ENCODE results near the gene MTIF3. TPM values are rescaled to one million over a fixed set of nuclear protein-coding genes. Genes with fewer than 3 reads are reported as not detected.
"Not testable (repeated sequence)": the region's sequence is repeated elsewhere in the genome, so short reads cannot be mapped to it uniquely, and the experiment has no call there.

Gene MTIF3
- total RNA-seq, 2 donors from 2014 or later, result 58.9 to 62.7 TPM

DNA sequence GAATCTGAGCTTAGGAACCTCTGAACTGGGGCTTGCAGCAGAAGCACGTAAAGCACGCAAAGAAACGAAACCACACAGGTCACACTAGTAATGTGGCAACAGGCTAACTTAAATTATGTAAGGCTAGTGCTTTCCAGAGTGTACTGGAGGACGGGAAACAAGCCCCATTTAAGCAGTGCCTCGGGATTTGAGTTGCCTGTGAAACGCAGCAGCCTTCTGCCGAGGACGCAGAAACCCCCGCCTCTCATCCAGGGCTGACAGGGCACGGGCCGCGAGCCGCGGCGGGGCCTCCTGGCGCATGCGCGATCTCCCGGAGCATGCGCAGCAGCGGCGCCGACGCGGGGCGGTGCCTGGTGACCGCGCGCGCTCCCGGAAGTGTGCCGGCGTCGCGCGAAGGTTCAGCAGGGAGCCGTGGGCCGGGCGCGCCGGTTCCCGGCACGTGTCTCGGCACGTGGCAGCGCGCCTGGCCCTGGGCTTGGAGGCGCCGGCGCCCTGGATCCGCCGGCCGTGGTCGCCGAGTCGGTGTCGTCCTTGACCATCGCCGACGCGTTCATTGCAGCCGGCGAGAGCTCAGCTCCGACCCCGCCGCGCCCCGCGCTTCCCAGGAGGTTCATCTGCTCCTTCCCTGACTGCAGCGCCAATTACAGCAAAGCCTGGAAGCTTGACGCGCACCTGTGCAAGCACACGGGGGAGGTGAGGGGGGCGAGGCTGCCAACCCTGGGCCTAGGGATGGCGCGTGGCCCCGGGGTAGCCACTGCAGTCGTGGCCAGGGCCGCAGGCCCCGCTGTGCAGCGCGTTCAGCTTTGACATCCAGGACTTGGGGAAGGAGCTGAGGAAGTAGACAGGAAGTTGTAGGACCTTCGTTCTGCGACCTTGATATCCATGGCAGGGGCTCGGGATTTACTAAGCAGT, 25.9 kb downstream of the MTIF3 start, which contains the start of gene GTF3A:
Gene GTF3A, plus strand, starts transcription at position 374 of the 912 bp plus-strand sequence.
- ATAC-seq (peak; percentile 82), DNase-seq (peak; percentile 76 to 85)
- intact Hi-C loops (cut with DNase I, micrococcal nuclease), result no loop called here

DNA sequence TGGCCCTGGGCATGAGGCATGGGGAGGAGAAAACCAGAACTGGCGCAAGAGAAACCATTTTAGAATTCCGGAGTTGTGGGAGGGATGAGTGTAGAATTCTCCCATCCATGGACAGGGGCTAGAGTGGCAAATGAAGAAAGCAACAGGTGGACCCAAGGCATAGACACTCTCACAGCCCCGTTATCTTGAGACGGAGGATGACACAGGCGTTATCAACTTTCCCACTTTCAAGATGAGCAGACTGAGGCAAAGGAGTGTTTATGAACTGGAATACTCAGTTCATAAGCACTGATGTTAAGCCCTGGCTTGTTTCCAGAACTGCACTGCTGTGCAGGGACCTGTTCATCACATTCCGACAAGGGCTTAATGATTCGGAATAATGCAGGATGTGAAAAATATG, 27.0 kb downstream of the MTIF3 start:
- intact Hi-C loops (cut with DNase I, micrococcal nuclease), result no loop called here
- no peak for ATAC-seq
- no peak for DNase-seq

- no peak for DNase-seq
- ATAC-seq, result no peak
- intact Hi-C loops (cut with DNase I, micrococcal nuclease), result no loop called here
Observed at GRCh38 chr13:27421101-27421871, 29.1 kb downstream of the MTIF3 start.

DNA sequence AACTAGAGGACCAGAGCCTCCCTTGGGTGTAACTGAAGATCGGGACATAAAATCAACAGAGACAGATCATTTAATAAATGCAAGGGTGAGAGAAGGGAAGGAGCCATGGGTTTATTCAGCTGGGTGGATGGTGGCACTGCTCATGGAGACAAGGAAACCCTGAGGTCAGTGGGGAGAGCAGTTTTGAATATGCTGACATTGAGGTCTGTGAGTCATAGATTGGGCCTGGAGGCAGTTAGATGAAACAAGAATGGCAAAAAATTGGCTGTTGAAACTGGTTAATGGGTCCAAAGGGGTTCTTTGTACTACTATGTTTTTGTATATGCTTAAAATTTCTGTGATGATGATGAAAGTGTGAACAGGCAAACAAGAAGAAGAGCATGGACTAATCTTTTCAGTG, 31.0 kb downstream of the MTIF3 start:
- no peak for DNase-seq
- ATAC-seq, result no peak
- intact Hi-C loops (cut with DNase I, micrococcal nuclease), result no loop called here

DNA sequence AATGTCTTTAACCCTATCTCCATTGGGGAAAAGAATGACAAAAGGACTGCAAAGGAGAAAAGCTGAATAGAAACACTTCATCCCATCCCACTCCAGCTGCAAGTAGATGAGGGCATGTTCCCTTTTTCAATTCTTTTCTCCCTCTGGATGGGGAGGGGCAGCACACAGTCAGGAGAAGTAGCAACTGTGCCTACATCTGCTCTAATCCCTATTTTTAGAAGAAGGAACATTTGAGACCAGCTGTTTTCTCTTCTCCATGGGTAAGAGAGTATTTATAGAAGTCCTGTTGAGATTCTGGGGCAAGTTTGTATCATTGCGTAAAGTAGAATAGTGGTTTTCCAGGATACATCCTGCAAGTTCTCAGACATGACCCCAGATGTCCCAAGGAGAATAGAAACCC, 35.2 kb downstream of the MTIF3 start:
- ATAC-seq, result no peak

DNA sequence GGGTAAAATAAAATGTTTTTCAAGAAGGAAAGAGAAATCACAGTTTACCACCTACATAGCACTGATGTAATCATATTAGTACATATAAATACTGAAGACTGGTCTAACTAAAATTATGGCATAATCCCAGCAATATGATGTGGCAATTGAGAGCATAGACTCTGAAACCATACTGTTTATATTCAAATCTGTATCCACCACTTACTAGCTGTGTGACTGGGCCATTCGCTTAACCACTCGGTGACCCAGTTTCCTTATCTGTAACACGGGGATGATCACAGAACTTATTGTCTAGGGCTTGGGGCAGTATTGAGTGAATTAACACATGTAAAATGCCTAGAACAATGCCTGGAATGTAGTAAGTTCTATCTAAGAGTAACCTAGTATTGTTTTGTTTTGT, 39.0 kb downstream of the MTIF3 start:
- no peak for ATAC-seq
- intact Hi-C loops (cut with DNase I, micrococcal nuclease), result no loop called here
- no peak for DNase-seq

More for the DNA sequence above, 35.2 kb downstream of the MTIF3 start:
- no peak for DNase-seq
- intact Hi-C loops (cut with DNase I, micrococcal nuclease), result no loop called here

GRCh38 chr13:27409013-27409412, 41.4 kb downstream of the MTIF3 start:
- ATAC-seq, result no peak
- intact Hi-C loops (cut with DNase I, micrococcal nuclease), result no loop called here
- no peak for DNase-seq

- intact Hi-C loops (cut with DNase I, micrococcal nuclease), result no loop called here
- ATAC-seq, result no peak
Observed at GRCh38 chr13:27408074-27408473, 42.3 kb downstream of the MTIF3 start.

DNA sequence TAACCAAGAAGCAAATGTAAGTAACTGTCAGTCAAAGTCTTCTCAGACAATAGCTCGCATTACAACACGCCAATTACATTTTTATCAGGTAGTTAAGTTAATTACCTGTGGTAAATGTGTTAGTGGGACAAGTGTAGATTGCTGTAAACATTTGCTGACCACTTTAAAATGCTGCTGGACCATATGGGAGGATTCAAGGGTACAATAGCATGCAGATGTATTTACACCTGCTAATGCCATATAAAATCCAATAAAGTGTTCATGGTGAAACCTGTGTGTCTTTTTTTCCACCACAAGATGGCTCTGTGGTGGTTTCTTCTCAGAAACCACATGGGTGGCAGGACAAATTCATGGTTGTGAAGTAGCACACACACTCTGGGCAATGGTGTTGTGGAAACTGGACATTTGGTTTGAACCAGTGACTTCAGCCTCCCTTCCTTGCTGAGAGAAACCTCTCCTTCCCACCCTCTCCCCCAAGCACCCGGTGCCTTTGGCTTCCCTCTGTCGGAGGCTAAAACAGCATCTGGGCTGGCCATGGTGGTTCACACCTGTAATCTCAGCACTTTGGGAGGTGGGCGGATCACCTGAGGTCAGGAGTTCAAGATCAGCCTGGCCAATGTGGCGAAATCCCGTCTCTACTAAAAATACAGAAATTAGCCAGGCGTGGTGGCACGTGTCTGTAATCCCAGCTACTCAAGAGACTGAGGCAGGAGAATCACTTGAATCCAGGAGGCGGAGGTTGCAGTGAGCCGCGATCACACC, 44.0 kb downstream of the MTIF3 start:
- ATAC-seq (peak; percentile 65), DNase-seq (no peak)
- intact Hi-C loops (cut with DNase I, micrococcal nuclease), result no loop called here

More at GRCh38 chr13:27408074-27408473, 42.3 kb downstream of the MTIF3 start:
- DNase-seq, result no peak

- intact Hi-C loops (cut with DNase I, micrococcal nuclease), result no loop called here
- peak; percentile 61 for ATAC-seq
- no peak for DNase-seq
Observed at GRCh38 chr13:27405546-27406134, 44.7 kb downstream of the MTIF3 start.

- ATAC-seq (peak; percentile 66), DNase-seq (peak; percentile 80 to 83)
- intact Hi-C loops (cut with DNase I, micrococcal nuclease), result no loop called here
Observed at GRCh38 chr13:27404680-27405079, 45.7 kb downstream of the MTIF3 start.

GRCh38 chr13:27403727-27404385, 46.5 kb downstream of the MTIF3 start:
- intact Hi-C loops (cut with DNase I, micrococcal nuclease), result no loop called here
- peak; percentile 49 for ATAC-seq
- DNase-seq, result peak; percentile 52 to 60

GRCh38 chr13:27403203-27403678, 47.1 kb downstream of the MTIF3 start:
- ATAC-seq (no peak), DNase-seq (no peak)
- intact Hi-C loops (cut with DNase I, micrococcal nuclease), result no loop called here

- peak; percentile 62 to 64 for DNase-seq
- intact Hi-C loops (cut with DNase I, micrococcal nuclease), result no loop called here
- peak; percentile 17 for ATAC-seq
Observed at GRCh38 chr13:27401210-27401609, 49.2 kb downstream of the MTIF3 start.

- ATAC-seq; intact Hi-C loops (cut with DNase I, micrococcal nuclease): not testable (repeated sequence)
Observed at GRCh38 chr13:27400405-27400804, 50.0 kb downstream of the MTIF3 start.

DNA sequence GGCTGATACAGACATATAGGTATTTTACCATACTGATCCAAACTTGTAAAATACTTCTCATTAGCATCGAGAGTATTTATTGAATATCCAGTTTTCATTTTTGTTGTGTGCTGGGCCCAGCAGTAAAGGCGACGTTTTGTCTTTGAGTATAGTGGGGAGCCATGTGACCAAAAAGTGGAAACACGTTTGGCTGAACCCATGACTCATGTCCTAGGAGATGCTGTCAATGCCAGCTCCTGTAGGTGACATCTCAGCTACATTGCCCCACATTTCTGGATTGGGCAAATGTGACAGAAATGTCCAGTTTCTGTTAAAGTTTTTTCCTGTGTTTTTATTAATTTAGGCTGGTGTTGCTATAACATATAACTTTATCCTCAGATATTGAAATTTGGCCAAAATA, 52.0 kb downstream of the MTIF3 start:
- no peak for ATAC-seq
- no peak for DNase-seq
- intact Hi-C loops (cut with DNase I, micrococcal nuclease), result no loop called here

More at GRCh38 chr13:27400405-27400804, 50.0 kb downstream of the MTIF3 start:
- DNase-seq, result not testable (repeated sequence)

DNA sequence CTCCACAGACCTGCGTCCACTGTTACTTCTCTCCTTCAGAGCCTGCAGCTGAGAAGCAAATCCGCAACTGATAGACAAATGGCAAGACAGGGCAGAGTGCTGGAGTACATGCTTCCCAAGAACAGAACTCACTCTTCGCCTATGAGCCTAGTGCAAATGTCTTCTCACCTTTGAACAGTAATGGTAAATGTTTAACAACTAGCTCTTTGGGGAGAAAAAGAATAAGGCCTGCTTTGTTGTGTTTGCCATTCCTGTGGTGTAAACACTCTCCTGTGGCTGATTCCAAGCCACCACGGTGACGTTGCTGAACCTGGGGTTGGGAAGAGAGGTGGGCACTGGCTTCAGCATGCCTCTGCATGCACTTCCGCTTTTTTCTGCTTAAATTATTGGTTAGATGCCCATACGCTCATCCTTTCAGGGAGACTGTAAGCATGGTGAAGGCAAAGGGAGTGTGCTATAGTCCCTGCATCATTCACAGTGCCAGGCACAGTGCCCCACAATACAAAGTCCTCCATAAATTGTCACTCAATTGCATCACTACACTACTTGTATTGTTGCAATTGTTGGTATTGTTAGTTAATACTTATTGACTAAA, 54.0 kb downstream of the MTIF3 start:
- intact Hi-C loops (cut with DNase I, micrococcal nuclease), result no loop called here
- no peak for DNase-seq
- peak; percentile 70 for ATAC-seq
